GM19467 (cell line): ENCODE data around the gene CCDC91.
"Not testable (repeated sequence)": the region's sequence is repeated elsewhere in the genome, so short reads cannot be mapped to it uniquely, and the experiment has no call there.

Experiments used
- ATAC-seq: cut with Tn5 transposase; IDR thresholded peaks from one replicate; pipeline ENCODE4 v1.9.1; 2021; ENCODE audit warnings: mild to moderate bottlenecking, moderate library complexity; ENCODE audit not compliant: unreplicated experiment

CCDC91 gene

GRCh38 chr12:28278960-28279359, 88.7 kb downstream of the CCDC91 start:
- no peak for ATAC-seq

- ATAC-seq, result no peak
Observed at GRCh38 chr12:28286352-28286751, 96.1 kb downstream of the CCDC91 start.

DNA sequence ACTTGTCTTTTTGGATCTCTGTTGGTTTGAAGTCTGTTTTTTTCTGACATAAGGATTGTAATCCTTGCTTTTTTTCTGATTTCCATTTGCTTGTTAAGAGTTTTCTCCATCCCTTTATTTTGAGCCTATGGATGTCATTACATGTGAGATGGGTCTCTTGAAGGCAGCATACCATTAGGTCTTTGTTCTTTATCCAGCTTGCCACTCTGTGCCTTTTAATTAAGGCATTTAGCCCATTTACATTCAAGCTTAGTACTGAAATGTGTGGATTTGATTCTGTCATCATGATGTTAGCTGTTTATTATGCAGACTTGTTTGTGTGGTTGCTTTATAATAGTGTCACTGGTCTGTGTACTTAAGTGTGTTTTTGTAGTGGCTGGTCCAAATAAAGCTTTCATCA, 100.0 kb downstream of the CCDC91 start:
- ATAC-seq, result no peak

- no peak for ATAC-seq
Observed at GRCh38 chr12:28292699-28293098, 102.4 kb downstream of the CCDC91 start.

DNA sequence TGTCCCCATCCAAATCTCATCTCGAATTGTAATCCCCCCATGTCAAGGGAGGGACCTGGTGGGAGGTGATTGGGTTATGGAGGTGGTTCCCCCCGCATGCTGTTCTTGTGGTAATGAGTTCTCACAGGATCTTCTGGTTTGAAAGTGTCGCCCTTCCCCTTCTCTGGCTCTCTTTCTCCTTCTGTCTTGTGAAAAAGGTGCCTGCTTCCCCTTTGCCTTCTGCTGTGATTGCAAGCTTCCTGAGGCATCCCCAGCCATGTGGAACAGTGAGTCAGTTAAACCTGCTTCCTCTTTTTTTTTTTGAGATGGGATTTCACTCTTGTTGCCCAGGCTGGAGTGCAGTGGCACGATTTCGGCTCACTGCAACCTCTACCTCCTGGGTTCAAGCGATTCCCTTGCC, 104.0 kb downstream of the CCDC91 start:
- ATAC-seq, result no peak

DNA sequence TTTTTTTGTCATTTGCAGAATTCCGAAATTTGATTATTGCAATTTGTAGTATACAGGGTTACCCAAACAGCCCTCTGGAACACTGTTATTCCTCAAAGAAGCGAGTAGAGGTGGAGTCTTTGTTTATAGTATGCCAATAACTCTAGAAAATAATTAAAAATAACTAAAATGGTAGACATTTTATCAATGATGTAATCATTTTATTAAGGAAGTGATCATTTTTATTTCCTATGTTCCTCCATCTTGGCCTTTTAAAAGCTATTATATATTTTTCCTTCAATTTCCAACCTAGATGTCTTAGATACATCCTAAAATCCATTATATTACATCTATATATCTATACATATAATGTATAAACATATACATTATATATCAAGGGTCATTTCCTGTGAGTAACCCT, 106.0 kb downstream of the CCDC91 start:
- no peak for ATAC-seq

GRCh38 chr12:28303192-28303591, 112.9 kb downstream of the CCDC91 start:
- ATAC-seq, result no peak

- ATAC-seq, result no peak
Observed at GRCh38 chr12:28306535-28306934, 116.3 kb downstream of the CCDC91 start.

GRCh38 chr12:28308891-28309290, 118.6 kb downstream of the CCDC91 start:
- ATAC-seq, result no peak

GRCh38 chr12:28313631-28314030, 123.4 kb downstream of the CCDC91 start:
- ATAC-seq, result no peak

- ATAC-seq, result no peak
Observed at GRCh38 chr12:28316049-28316448, 125.8 kb downstream of the CCDC91 start.

GRCh38 chr12:28318273-28318672, 128.0 kb downstream of the CCDC91 start:
- no peak for ATAC-seq

DNA sequence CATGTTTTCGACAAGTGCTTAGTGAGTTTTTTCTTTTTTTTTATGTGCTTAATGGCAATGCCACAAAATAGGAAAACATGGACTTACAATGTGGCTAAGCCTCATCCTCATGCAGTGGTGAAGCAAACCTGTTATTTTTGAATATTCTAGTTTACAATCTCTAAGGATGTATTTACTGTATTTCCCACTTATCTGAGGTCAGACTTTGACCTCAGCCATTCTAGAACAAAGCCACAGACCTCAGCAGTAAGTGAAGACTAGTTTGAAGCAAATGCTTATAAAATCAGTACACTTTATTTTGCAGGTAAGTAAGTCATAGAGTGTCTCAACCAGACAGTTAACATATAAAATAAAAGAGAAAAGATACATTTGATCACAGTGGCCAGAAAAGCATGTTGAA, 130.1 kb downstream of the CCDC91 start:
- ATAC-seq, result no peak

- no peak for ATAC-seq
Observed at GRCh38 chr12:28327722-28328121, 137.5 kb downstream of the CCDC91 start.

- no peak for ATAC-seq
Observed at GRCh38 chr12:28328967-28329366, 138.7 kb downstream of the CCDC91 start.

DNA sequence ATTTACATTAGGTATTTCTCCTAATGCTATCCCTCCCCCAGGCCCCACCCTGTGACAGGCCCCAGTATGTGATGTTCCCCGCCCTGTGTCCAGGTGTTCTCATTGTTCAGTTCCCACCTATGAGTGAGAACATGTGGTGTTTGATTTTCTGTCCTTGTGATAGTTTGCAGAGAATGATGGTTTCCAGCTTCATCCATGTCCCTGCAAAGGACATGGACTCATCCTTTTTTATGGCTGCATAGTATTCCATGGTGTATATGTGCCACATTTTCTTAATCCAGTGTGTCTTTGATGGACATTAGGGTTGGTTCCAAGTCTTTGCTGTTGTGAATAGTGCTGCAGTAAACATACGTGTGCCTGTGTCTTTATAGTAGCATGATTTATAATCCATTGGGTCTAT, 139.5 kb downstream of the CCDC91 start:
- ATAC-seq, result not testable (repeated sequence)

DNA sequence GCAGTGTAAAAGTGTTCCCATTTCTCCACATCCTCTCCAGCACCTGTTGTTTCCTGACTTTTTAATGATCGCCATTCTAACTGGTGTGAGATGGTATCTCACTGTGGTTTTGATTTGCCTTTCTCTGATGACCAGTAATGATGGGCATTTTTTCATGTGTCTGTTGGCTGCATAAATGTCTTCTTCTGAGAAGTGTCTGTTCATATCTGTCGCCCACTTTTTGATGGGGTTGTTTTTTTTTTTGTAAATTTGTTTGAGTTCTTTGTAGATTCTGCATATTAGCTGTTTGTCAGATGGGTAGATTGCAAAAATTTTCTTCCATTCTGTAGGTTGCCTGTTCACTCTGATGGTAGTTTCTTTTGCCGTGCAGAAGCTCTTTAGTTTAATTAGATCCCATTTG, 140.0 kb downstream of the CCDC91 start:
- not testable (repeated sequence) for ATAC-seq

- no peak for ATAC-seq
Observed at GRCh38 chr12:28331130-28331529, 140.9 kb downstream of the CCDC91 start.

DNA sequence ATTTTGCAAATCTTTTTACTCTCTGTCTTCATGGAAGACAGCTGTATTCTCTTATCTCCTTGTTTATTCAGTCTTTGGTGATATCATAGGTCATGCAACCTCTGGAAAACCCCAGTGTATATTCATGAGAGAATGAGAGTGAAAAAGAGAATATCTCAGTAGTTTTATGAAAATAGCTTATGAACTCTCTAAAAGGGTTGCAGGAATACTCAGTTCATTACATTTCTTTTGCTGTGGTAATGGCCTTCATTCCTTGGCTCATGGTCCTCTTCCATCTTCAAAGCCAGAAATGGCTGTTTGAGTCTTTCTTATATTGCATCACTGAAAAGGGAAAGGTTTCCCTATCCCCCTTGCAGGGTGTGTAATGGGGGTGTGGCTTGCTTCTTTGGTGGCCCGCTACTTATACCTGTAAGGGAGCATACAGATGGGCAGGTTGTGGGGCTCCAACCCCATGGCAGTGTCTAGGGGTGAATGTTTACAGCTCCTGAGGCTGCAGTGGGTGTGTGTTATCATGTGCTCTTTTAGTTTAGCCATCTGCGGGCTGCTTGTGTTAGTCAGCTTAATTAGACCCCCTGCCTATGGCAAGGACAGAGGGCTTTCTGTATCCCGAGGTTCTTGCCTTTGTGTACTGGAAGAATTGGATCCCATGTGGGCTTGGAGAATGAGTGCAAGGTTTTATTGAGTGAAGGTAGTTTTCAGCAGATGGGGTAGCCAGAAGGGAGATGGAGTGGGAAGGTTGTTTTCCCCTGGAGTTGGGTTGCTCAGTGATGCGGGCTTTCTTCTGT, 150.2 kb downstream of the CCDC91 start:
- ATAC-seq, result no peak

DNA sequence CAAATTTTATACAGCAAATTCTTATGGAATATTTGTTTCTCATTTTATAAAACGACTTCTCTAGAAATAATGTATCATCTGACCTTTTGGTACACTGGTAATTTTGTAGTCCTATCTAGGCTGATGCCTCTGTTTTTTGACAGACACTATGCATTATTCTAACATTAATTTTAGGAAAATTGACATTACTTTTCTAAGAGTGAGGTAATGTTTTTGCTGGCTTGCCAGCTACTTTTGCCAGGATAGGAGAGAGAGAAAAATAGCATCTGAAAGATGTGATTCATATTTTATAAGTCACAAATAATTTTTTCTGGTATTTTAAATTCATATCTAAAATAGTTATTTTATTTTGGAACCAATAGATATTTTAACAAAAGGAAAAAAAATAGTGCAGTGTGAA, 153.5 kb downstream of the CCDC91 start:
- ATAC-seq, result no peak

DNA sequence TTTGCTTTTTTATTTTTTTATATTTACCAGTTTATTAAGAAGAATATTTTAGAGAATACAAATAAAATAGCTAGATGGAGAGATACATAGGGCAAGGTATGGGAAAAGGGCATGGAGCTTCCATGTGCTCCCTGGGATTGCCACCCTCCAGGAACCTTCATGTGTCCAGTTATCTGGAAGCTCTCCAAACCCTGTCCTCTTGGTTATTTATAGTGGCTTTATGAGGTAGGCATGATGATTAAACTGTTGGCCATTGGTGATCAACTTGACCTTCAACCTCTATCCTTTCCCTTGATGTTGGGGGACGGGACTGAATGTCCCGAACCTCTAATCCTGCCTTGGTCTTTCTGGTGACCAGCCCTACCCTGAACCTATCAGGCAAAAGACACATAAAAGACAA, 156.3 kb downstream of the CCDC91 start:
- ATAC-seq, result no peak

- no peak for ATAC-seq
Observed at GRCh38 chr12:28349196-28349595, 158.9 kb downstream of the CCDC91 start.

DNA sequence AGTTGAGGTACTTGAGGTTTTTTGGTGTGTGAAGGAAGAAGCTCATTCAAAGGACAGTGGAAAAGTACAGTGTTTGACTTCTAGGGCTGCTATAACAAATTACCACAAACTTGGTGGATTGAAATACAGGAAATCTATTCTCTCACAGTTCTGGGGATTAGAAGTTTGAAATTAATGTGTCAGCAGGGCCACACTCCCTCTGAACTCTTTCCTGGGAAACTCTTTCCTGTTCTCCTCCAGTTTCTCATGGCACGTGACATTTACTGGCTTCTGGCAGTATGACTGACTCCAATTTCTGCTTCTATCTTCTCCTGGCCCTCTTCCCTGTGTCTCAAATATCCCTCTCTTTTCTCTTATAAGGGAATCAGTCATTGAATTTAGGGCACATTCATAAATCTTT, 160.2 kb downstream of the CCDC91 start:
- no peak for ATAC-seq
